ENCODE data around the gene TNP2. TPM values are rescaled to one million over a fixed set of nuclear protein-coding genes. Genes with fewer than 3 reads are reported as not detected.

Gene TNP2
- total and polyA plus RNA-seq, 4 donors = not detected

DNA sequence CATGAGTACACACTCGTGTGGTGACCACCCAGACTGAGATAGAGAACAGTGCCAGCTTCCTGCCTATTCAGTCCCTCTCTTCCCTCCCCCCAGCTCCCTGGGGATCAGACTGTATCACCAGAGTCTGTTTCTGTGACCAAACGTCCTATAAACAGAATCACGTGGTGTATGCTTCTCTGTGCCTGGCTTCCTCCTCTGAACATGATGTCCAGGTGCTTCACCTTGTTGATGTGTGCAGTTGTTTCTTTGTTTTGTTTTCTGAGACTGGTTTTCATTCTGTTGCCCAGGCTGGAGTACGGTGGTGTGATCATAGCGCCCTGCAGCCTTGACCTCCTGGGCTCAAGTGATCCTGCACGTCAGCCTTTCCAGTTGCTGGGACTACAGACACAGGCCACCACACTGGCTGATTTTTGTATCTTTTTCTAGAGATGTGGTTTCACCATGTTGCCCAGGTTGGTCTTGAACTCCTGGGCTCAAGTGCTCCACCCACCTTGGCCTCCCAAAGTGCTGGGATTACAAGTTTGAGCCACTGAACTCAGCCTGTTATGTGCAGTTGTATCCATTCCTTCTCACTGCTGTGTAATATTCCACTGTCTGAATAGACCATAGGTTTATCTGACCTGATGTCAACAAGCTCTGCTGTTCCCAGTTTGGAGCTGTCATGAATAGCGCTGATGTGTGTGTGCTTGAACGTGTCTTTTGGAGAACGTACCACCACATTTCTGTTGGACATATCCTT, 40.9 kb upstream of the TNP2 start:
- 63 to 64% methylated on average over 9 of the region's 9 CpGs for WGBS, 2 donors

DNA sequence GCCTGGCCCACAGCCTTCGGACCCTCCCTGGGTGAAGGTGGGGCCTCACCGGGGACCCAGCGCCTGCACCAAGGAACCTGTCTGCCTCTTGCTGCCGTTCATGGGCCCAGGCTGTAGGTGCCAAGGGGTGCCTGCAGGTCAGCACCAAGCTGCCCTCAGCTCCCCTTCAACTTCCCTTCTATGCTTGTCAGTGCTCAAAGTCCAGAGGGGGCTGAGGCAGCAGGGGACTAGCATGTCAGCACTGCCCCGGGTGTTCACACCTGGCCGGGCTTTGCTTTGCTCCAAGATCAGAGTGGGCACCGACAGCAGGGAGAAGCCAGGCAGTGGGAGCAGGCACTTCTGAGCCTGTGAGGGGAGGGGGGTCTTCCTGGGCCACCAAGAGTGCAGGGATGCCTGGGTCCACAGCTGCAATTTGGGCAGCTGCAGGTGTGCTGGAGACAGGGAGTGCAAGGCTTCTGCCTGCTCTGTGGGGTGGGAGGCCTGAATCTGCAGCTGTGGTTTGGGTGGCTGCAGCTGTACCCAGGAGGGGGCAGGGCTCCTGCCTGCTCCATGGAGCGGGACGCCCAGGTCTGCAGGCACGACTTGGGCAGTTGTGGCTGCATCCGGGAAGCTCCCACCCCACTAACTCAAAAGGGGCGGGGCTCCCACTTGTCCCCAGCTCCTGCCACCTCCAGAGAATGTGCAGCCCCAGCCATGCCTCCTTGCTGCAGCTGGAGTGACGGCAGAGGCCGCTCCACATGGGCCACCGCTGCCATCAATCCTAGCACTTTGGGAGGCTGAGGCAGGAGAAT, 39.6 kb upstream of the TNP2 start:
- 44 to 60% methylated on average over 15 of the region's 15 CpGs for WGBS, 2 donors

More for the DNA sequence above, 40.9 kb upstream of the TNP2 start:
- no peaks in the 10 kb centered on the region for H3K9me3 ChIP-seq (ENCODE audit: control insufficient read depth in 4 of 4, insufficient read depth in 3 of 4, low read length in 3 of 4)
- no peak overlapping the region for H3K4me3 ChIP-seq
- no peaks in the 10 kb centered on the region for H3K27me3 ChIP-seq (ENCODE audit: control insufficient read depth in 3 of 3, insufficient read depth in 3 of 3, low read length in 2 of 3)
- H3K9ac ChIP-seq (ENCODE audit: insufficient read depth in 1 of 2, low read length in 2 of 2) = no peak overlapping the region
- H3K4me1 ChIP-seq (ENCODE audit: control insufficient read depth in 5 of 5, insufficient read depth in 5 of 5, low read length in 5 of 5) = peaks cover 0 to 29% (median 10%) of the 10 kb centered on the region in 5 donors
- no peaks in the 10 kb centered on the region for H3K36me3 ChIP-seq (ENCODE audit: control insufficient read depth in 4 of 4, insufficient read depth in 4 of 4, low read length in 4 of 4)
- DNase-seq (peak; percentile 51 to 74 (median 58)), ATAC-seq (ENCODE audit: insufficient read depth, low FRiP score) (no peak)
- H3K27ac ChIP-seq (ENCODE audit: low read depth in 1 of 2, low read length in 1 of 2) = no peak overlapping the region
- TF ChIP-seq, protein P1, sequence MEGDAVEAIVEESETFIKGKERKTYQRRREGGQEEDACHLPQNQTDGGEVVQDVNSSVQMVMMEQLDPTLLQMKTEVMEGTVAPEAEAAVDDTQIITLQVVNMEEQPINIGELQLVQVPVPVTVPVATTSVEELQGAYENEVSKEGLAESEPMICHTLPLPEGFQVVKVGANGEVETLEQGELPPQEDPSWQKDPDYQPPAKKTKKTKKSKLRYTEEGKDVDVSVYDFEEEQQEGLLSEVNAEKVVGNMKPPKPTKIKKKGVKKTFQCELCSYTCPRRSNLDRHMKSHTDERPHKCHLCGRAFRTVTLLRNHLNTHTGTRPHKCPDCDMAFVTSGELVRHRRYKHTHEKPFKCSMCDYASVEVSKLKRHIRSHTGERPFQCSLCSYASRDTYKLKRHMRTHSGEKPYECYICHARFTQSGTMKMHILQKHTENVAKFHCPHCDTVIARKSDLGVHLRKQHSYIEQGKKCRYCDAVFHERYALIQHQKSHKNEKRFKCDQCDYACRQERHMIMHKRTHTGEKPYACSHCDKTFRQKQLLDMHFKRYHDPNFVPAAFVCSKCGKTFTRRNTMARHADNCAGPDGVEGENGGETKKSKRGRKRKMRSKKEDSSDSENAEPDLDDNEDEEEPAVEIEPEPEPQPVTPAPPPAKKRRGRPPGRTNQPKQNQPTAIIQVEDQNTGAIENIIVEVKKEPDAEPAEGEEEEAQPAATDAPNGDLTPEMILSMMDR (IDR thresholded peaks at IDR 0.05; ENCODE audit: control extremely low read depth, extremely low read depth) = no peak

DNA sequence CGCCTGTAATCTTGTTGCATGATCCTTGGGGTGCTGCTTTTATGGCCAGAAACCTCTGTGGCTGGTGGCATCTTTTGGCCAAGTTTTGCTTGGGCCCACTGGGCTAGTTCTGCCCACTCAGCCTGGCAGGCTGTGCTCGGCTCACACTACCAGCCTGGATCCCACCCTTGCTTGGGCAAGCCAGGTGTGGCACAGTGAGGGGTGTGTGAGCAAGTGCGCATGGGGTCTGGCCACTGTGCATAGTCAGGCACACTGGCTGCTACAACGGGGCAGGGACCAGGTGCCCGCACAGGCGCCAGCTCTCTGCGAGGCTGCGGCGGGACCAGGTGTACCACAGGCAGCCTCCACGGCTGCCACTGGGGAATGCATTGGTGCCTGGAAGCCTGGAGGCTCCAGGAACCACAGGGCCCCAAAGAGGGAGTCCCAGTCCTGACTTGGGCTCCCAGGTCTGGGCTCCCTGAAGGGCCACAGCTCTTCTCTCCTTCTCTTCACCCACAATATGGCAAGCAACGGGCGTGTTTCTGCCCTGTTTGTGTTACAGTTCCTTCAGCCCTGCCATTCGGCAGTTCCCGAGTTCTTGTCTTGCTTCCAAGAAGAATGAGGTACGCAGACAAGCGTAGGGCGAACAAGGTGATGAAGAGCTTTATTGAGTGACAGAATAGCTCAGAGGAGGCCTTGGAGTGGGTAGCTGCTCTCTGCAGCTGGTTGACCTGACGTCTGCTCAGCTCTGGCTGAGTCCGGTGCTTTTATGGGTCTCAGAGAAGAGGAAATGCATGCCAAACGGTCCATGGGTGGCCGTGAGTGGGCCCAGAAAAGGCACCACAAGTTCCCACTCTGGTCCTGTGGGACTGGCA, 38.7 kb upstream of the TNP2 start:
- Histone ChIP-seq H3K27me3 (ENCODE audit: control insufficient read depth in 3 of 3, insufficient read depth in 3 of 3, low read length in 2 of 3) (no peaks in the 10 kb centered on the region), H3K4me3 (no peak overlapping the region), H3K36me3 (ENCODE audit: control insufficient read depth in 4 of 4, insufficient read depth in 4 of 4, low read length in 4 of 4) (no peaks in the 10 kb centered on the region), H3K9ac (ENCODE audit: insufficient read depth in 1 of 2, low read length in 2 of 2) (no peak overlapping the region), H3K9me3 (ENCODE audit: control insufficient read depth in 4 of 4, insufficient read depth in 3 of 4, low read length in 3 of 4) (no peaks in the 10 kb centered on the region), H3K4me1 (ENCODE audit: control insufficient read depth in 5 of 5, insufficient read depth in 5 of 5, low read length in 5 of 5) (peaks cover 0 to 22% (median 3%) of the 10 kb centered on the region in 5 donors), H3K27ac (ENCODE audit: low read depth in 1 of 2, low read length in 1 of 2) (peak overlapping the region in 1 of 2 donors; percentile 94)
- ATAC-seq (ENCODE audit: insufficient read depth, low FRiP score) = no peak
- 68 to 72% methylated on average over 21 of the region's 21 CpGs for WGBS, 2 donors
- TF ChIP-seq, protein P1 (IDR thresholded peaks at IDR 0.05; ENCODE audit: control extremely low read depth, extremely low read depth) = no peak
- DNase-seq = no peak

More for the DNA sequence above, 39.6 kb upstream of the TNP2 start:
- Histone ChIP-seq H3K36me3 (ENCODE audit: control insufficient read depth in 4 of 4, insufficient read depth in 4 of 4, low read length in 4 of 4) (no peaks in the 10 kb centered on the region), H3K27me3 (ENCODE audit: control insufficient read depth in 3 of 3, insufficient read depth in 3 of 3, low read length in 2 of 3) (no peaks in the 10 kb centered on the region), H3K27ac (ENCODE audit: low read depth in 1 of 2, low read length in 1 of 2) (peak overlapping the region in 1 of 2 donors; percentile 94), H3K9me3 (ENCODE audit: control insufficient read depth in 4 of 4, insufficient read depth in 3 of 4, low read length in 3 of 4) (no peaks in the 10 kb centered on the region), H3K4me1 (ENCODE audit: control insufficient read depth in 5 of 5, insufficient read depth in 5 of 5, low read length in 5 of 5) (peaks cover 0 to 24% (median 5%) of the 10 kb centered on the region in 5 donors), H3K4me3 (no peak overlapping the region), H3K9ac (ENCODE audit: insufficient read depth in 1 of 2, low read length in 2 of 2) (no peak overlapping the region)
- DNase-seq (no peak), ATAC-seq (ENCODE audit: insufficient read depth, low FRiP score) (no peak)
- TF ChIP-seq, protein P1 (IDR thresholded peaks at IDR 0.05; ENCODE audit: control extremely low read depth, extremely low read depth) = no peak

Measured in lung (tissue), 12 donors.